Astrocyte (in vitro differentiated cells and primary cell): ENCODE measurements around the gene CD3G. TPM values are rescaled to one million over a fixed set of nuclear protein-coding genes. Genes with fewer than 3 reads are reported as not detected.

Experiments used
- DNase-seq: peaks from one replicate; pipeline ENCODE4 v3.0.0-alpha.2; 2010; ENCODE audit warnings: low read depth
- FAIRE-seq: peaks from 2 replicates; lab custom pipeline; 2011; peaks lifted over from hg19 to GRCh38; lab: Jason Lieb, UNC
- H2AFZ ChIP-seq: 2 replicates; pipeline ENCODE4 v1.6.0; 2012; ENCODE audit warnings: low read depth, low read length, inconsistent platforms
- H3K27ac ChIP-seq: 2 replicates; pipeline ENCODE4 v1.5.1; 2011; ENCODE audit warnings: low read depth, low read length, inconsistent platforms
- H3K27me3 ChIP-seq: 2 replicates; pipeline ENCODE4 v1.6.0; 2011; ENCODE audit warnings: low read length, inconsistent platforms; ENCODE audit not compliant: insufficient read depth
- H3K36me3 ChIP-seq: 2 replicates; pipeline ENCODE4 v1.5.1; 2011; ENCODE audit warnings: low read length, inconsistent platforms; ENCODE audit not compliant: insufficient read depth
- H3K4me1 ChIP-seq: 2 replicates; pipeline ENCODE4 v1.5.1; 2011; ENCODE audit warnings: low read length, inconsistent platforms; ENCODE audit not compliant: insufficient read depth
- H3K4me2 ChIP-seq: 2 replicates; pipeline ENCODE4 v1.6.0; 2012; ENCODE audit warnings: low read length, inconsistent platforms
- H3K4me3 ChIP-seq: 2 replicates; pipeline ENCODE4 v1.5.1; 2011; ENCODE audit warnings: low read depth, mild to moderate bottlenecking, low read length, inconsistent platforms; ENCODE audit not compliant: insufficient read depth
- H3K79me2 ChIP-seq: 2 replicates; pipeline ENCODE4 v1.6.0; 2012; ENCODE audit warnings: mild to moderate bottlenecking, low read length, inconsistent platforms; ENCODE audit not compliant: insufficient read depth
- H3K9ac ChIP-seq: 2 replicates; pipeline ENCODE4 v1.6.0; 2012; ENCODE audit warnings: mild to moderate bottlenecking, low read length, inconsistent platforms
- H3K9me3 ChIP-seq: 2 replicates; pipeline ENCODE4 v1.5.1; 2012; ENCODE audit warnings: low read depth, mild to moderate bottlenecking, low read length, inconsistent platforms; ENCODE audit not compliant: insufficient read depth
- H4K20me1 ChIP-seq: 2 replicates; pipeline ENCODE4 v1.6.0; 2012; ENCODE audit warnings: low read length, inconsistent platforms; ENCODE audit not compliant: insufficient read depth
- H3K27ac Mint-ChIP-seq: one replicate; pipeline ENCODE4 v1.8.0; 2021; ENCODE audit warnings: mild to moderate bottlenecking, mixed read lengths; ENCODE audit not compliant: unreplicated experiment
- H3K27me3 Mint-ChIP-seq: one replicate; pipeline ENCODE4 v1.8.0; 2021; ENCODE audit warnings: low read depth, mixed read lengths; ENCODE audit not compliant: unreplicated experiment
- H3K36me3 Mint-ChIP-seq: one replicate; pipeline ENCODE4 v1.8.0; 2021; ENCODE audit warnings: low read depth, mixed read lengths; ENCODE audit not compliant: unreplicated experiment
- H3K4me1 Mint-ChIP-seq: one replicate; pipeline ENCODE4 v1.8.0; 2021; ENCODE audit warnings: low read depth, mixed read lengths; ENCODE audit not compliant: unreplicated experiment
- H3K4me3 Mint-ChIP-seq: one replicate; pipeline ENCODE4 v1.8.0; 2021; ENCODE audit warnings: mild to moderate bottlenecking, moderate library complexity, mixed read lengths; ENCODE audit not compliant: unreplicated experiment
- H3K9me3 Mint-ChIP-seq: one replicate; pipeline ENCODE4 v1.8.0; 2021; ENCODE audit warnings: mild to moderate bottlenecking, mixed read lengths; ENCODE audit not compliant: unreplicated experiment
- CTCF ChIP-seq: IDR thresholded peaks from 2 replicates; pipeline ENCODE4 v1.5.1; 2011; ENCODE audit warnings: low read depth, mild to moderate bottlenecking, inconsistent platforms, low read length, moderate library complexity; ENCODE audit not compliant: insufficient read depth
- EZH2 ChIP-seq: IDR thresholded peaks from 2 replicates; pipeline ENCODE4 v1.6.1; 2012; ENCODE audit warnings: mild to moderate bottlenecking, low read length, inconsistent platforms; ENCODE audit not compliant: insufficient read depth
- total RNA-seq: library from RNA; stranded (reverse); gene quantifications from 2 replicates; pipeline ENCODE4 v1.2.1, GENCODE V29; 2021

The CD3G gene
- total RNA-seq, 1 donor from 2014 or later = not detected

- no peak for DNase-seq
- H3K36me3 ChIP-seq = peaks cover 22% of the 10 kb centered on the region
- H3K4me3 ChIP-seq = no peak overlapping the region
- TF ChIP-seq EZH2 = no peak
- TF ChIP-seq CTCF = no peak
- FAIRE-seq = no peak
- H3K36me3 Mint-ChIP-seq = peaks cover 5% of the 10 kb centered on the region
- H3K4me1 Mint-ChIP-seq = peaks cover 9% of the 10 kb centered on the region
- H3K27me3 ChIP-seq = no peaks in the 10 kb centered on the region
- H3K27ac ChIP-seq = no peak overlapping the region
- H3K27me3 Mint-ChIP-seq = no peaks in the 10 kb centered on the region
- H3K4me3 Mint-ChIP-seq = no peak overlapping the region
- H3K4me2 ChIP-seq = no peak overlapping the region
- H3K4me1 ChIP-seq = no peaks in the 10 kb centered on the region
- H3K9ac ChIP-seq = no peak overlapping the region
- H4K20me1 ChIP-seq = peaks cover 24% of the 10 kb centered on the region
- H3K27ac Mint-ChIP-seq = no peak overlapping the region
- H3K9me3 Mint-ChIP-seq = no peaks in the 10 kb centered on the region
- peaks cover 50% of the 10 kb centered on the region for H3K79me2 ChIP-seq
- no peaks in the 10 kb centered on the region for H3K9me3 ChIP-seq
- no peak overlapping the region for H2AFZ ChIP-seq
Measured at GRCh38 chr11:118364956-118365615, 20.9 kb downstream of the CD3G start.

- H3K79me2 ChIP-seq = peaks cover 38% of the 10 kb centered on the region
- H3K27me3 Mint-ChIP-seq = no peaks in the 10 kb centered on the region
- H3K4me1 Mint-ChIP-seq = peaks cover 6% of the 10 kb centered on the region
- no peak overlapping the region for H3K4me2 ChIP-seq
- FAIRE-seq = no peak
- H3K27me3 ChIP-seq = no peaks in the 10 kb centered on the region
- H3K9me3 ChIP-seq = no peaks in the 10 kb centered on the region
- no peak overlapping the region for H3K27ac ChIP-seq
- no peak for DNase-seq
- peaks cover 23% of the 10 kb centered on the region for H4K20me1 ChIP-seq
- no peaks in the 10 kb centered on the region for H3K4me1 ChIP-seq
- peaks cover 31% of the 10 kb centered on the region for H3K36me3 ChIP-seq
- H3K9ac ChIP-seq = no peak overlapping the region
- H3K9me3 Mint-ChIP-seq = no peaks in the 10 kb centered on the region
- H3K27ac Mint-ChIP-seq = no peak overlapping the region
- H2AFZ ChIP-seq = no peak overlapping the region
- no peak overlapping the region for H3K4me3 Mint-ChIP-seq
- TF ChIP-seq CTCF (no peak), EZH2 (no peak)
- H3K36me3 Mint-ChIP-seq = peaks cover 9% of the 10 kb centered on the region
- no peak overlapping the region for H3K4me3 ChIP-seq
Measured at GRCh38 chr11:118366287-118366686, 22.1 kb downstream of the CD3G start.

- H3K4me1 Mint-ChIP-seq = no peaks in the 10 kb centered on the region
- DNase-seq (no peak), FAIRE-seq (no peak)
- no peaks in the 10 kb centered on the region for H3K27me3 Mint-ChIP-seq
- H3K4me3 ChIP-seq = no peak overlapping the region
- no peak overlapping the region for H3K9ac ChIP-seq
- no peaks in the 10 kb centered on the region for H3K9me3 Mint-ChIP-seq
- peaks cover 27% of the 10 kb centered on the region for H3K36me3 Mint-ChIP-seq
- H4K20me1 ChIP-seq = no peaks in the 10 kb centered on the region
- H3K27me3 ChIP-seq = no peaks in the 10 kb centered on the region
- no peaks in the 10 kb centered on the region for H3K9me3 ChIP-seq
- no peak overlapping the region for H2AFZ ChIP-seq
- no peaks in the 10 kb centered on the region for H3K79me2 ChIP-seq
- peaks cover 55% of the 10 kb centered on the region for H3K36me3 ChIP-seq
- no peak overlapping the region for H3K27ac ChIP-seq
- no peak for TF ChIP-seq CTCF
- no peak for TF ChIP-seq EZH2
- H3K27ac Mint-ChIP-seq = no peak overlapping the region
- no peaks in the 10 kb centered on the region for H3K4me1 ChIP-seq
- H3K4me2 ChIP-seq = no peak overlapping the region
- H3K4me3 Mint-ChIP-seq = no peak overlapping the region
Measured at GRCh38 chr11:118370774-118371173, 26.6 kb downstream of the CD3G start.
